Aorta (tissue), 5 donors: Measurements from ENCODE around the gene VIL1. TPM values are rescaled to one million over a fixed set of nuclear protein-coding genes. Genes with fewer than 3 reads are reported as not detected.

Source experiments
- ATAC-seq: fragments of 200-7000 bp; cut with Tn5 transposase; one replicate; pipeline ENCODE4 v1.9.1; 2022; ENCODE audit warnings: moderate library complexity; ENCODE audit not compliant: low FRiP score
- DNase-seq, 2 donors: peaks; one replicate each; pipeline ENCODE4 v3.0.0-alpha.2; 2020
- H3K27ac ChIP-seq, 2 donors: one replicate each; pipeline ENCODE4 v1.5.1; 2013; ENCODE audit warnings: low read length in 2 of 2, mild to moderate bottlenecking in 2 of 2, moderate library complexity in 2 of 2, control low read depth in 1 of 2, inconsistent platforms in 1 of 2, low read depth in 1 of 2
- H3K27me3 ChIP-seq, 2 donors: one replicate each; pipeline ENCODE4 v1.6.1; 2013; ENCODE audit warnings: control low read depth in 1 of 2, low read length in 1 of 2, mild to moderate bottlenecking in 1 of 2, moderate library complexity in 1 of 2; ENCODE audit not compliant: insufficient read depth in 2 of 2, control insufficient read depth in 1 of 2
- H3K36me3 ChIP-seq, 2 donors: one replicate each; pipeline ENCODE4 v1.6.1; 2013; ENCODE audit warnings: control low read depth in 1 of 2, low read length in 1 of 2, mild to moderate bottlenecking in 1 of 2; ENCODE audit not compliant: insufficient read depth in 2 of 2, control insufficient read depth in 1 of 2
- H3K4me1 ChIP-seq, 2 donors: one replicate each; pipeline ENCODE4 v1.6.1; 2013; ENCODE audit warnings: low read length in 2 of 2, control low read depth in 1 of 2, mild to moderate bottlenecking in 1 of 2, moderate library complexity in 1 of 2; ENCODE audit not compliant: insufficient read depth in 2 of 2, control insufficient read depth in 1 of 2
- H3K4me3 ChIP-seq, 2 donors: one replicate each; pipeline ENCODE4 v1.5.1; 2013; ENCODE audit warnings: low read length in 2 of 2, control low read depth in 1 of 2, mild to moderate bottlenecking in 1 of 2
- H3K9me3 ChIP-seq: one replicate; pipeline ENCODE4 v1.6.1; 2013; ENCODE audit warnings: mild to moderate bottlenecking, low read length; ENCODE audit not compliant: control insufficient read depth
- WGBS, 2 donors: extraction: QIAGEN DNeasy Blood & Tissue Kit; methylation state at CpG; one replicate each; pipeline ENCODE4 v1.1.7; 2013; 5-methylcytosine and 5-hydroxymethylcytosine counted together
- intact Hi-C, 2 donors: fragments of 100-400 bp; cut with DNase I; formaldehyde crosslinking; loops; one replicate each; pipeline versions ENCODE4 v1.14.2 to v1.15.0; 2022
- polyA plus RNA-seq, 2 donors: library from polyadenylated mRNA; stranded (reverse); fragments of 200-250 nt; gene quantifications; one replicate each; pipeline ENCODE4 v1.2.3, GENCODE V29; 2013
- total RNA-seq, 2 donors: library from RNA; stranded (reverse); fragmentation: NEBNext Ultra II Directional; extraction: Animal tissue kit (Norgen Biotek cat#: 25700); gene quantifications; one replicate each; pipeline ENCODE4 v1.2.1, GENCODE V29; 2021
- donor health status: healthy with polysubstance abuse.
- donor health status: Bipolar disorder and iron deficiency.
- donor health status: DM: no; HTN: no; CAD: no.
- donor health status: DM: no; HTN: no; CAD: no.
- donor health status: DM: yes; HTN: yes; CAD: no.

VIL1 gene
- total and polyA plus RNA-seq, 4 donors, result 0.65 to 40.3 (median 1.1) TPM; not detected in 1

DNA sequence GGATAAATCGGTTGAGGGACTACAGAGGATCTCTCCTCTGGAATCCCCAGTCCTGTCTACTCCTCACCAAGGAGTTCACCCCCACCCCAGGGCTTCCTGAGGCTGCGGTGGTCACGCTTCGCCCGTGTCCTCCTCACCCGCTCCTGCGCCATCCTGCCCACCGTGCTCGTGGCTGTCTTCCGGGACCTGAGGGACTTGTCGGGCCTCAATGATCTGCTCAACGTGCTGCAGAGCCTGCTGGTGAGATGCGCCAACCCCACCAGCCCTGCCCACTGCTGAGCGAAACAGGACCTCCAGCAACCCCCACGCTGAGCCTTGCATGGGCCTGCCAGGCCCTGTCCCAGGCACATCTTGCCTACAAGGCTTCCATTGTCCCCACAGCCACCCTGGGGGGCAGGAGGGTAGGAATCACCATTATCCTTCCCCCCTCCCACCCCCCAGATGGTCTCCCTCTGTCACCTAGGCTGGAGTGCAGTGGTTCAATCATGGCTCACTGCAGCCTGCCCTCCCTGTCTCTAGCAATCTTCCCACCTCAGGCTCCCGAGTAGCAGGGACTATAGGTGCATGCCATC, 25.9 kb upstream of the VIL1 start:
- H3K4me3 ChIP-seq, result no peak overlapping the region
- H3K27me3 ChIP-seq, result no peaks in the 10 kb centered on the region
- intact Hi-C loops, result loop anchor here in 1 of 2 donors (10.0 kb wide), 1 partner anchor 208 kb away; no protein-coding TSS in a partner anchor
- H3K36me3 ChIP-seq, result no peaks in the 10 kb centered on the region
- H3K27ac ChIP-seq, result no peak overlapping the region
- 82% methylated on average over 12 to 16 of the region's 16 CpGs for WGBS, 2 donors
- ATAC-seq (no peak), DNase-seq (no peak)
- no peaks in the 10 kb centered on the region for H3K4me1 ChIP-seq
- H3K9me3 ChIP-seq, result no peaks in the 10 kb centered on the region

- no peak overlapping the region for H3K4me3 ChIP-seq
Observed at GRCh38 chr2:218393750-218394290, 25.1 kb upstream of the VIL1 start.

DNA sequence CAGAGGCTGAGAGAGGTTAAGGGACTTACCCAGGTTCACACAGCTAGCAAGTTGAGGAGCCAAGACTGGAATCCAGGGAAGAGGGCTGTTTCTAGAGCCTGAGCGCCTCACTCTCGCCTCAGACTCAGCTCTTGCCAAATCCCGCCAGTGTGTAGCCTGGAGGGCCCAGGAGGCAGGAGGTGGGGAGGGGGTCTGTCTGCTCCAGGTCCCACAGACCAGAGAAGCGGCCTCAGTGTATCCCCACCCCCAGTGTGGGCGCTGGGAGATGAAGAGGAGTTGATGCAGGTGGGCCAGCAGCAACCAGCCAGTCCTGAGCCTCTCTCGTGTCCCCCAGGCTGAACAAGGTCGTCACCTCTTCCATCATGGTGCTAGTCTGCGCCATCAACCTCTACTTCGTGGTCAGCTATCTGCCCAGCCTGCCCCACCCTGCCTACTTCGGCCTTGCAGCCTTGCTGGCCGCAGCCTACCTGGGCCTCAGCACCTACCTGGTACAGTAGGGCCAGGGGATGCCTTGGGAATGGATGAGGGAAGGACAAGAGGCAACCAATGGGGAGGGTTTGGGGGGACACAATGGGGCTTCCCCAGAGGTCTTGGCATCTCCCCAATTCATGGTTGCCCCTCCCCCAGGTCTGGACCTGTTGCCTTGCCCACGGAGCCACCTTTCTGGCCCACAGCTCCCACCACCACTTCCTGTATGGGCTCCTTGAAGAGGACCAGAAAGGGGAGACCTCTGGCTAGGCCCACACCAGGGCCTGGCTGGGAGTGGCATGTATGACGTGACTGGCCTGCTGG, 24.4 kb upstream of the VIL1 start:
- intact Hi-C loops, result loop anchor here (2.0 to 10.0 kb wide), 3 partner anchors 24 to 210 kb away; no protein-coding TSS in a partner anchor
- WGBS, 2 donors, result 88 to 90% methylated on average over 12 to 13 of the region's 13 CpGs
- Histone ChIP-seq H3K4me3 (no peak overlapping the region), H3K9me3 (no peaks in the 10 kb centered on the region), H3K4me1 (no peaks in the 10 kb centered on the region), H3K36me3 (no peaks in the 10 kb centered on the region), H3K27me3 (no peaks in the 10 kb centered on the region), H3K27ac (no peak overlapping the region)
- DNase-seq, result peak in 1 of 2 donors; percentile 61
- no peak for ATAC-seq

More at GRCh38 chr2:218393750-218394290, 25.1 kb upstream of the VIL1 start:
- intact Hi-C loops, result loop anchor here in 1 of 2 donors (2.0 to 10.0 kb wide), 2 partner anchors 23 to 209 kb away; no protein-coding TSS in a partner anchor
- Histone ChIP-seq H3K9me3 (no peaks in the 10 kb centered on the region), H3K27ac (no peak overlapping the region), H3K36me3 (no peaks in the 10 kb centered on the region), H3K4me1 (no peaks in the 10 kb centered on the region), H3K27me3 (no peaks in the 10 kb centered on the region)
- peak in 1 of 2 donors; percentile 63 for DNase-seq
- no peak for ATAC-seq
- WGBS, 2 donors, result 82 to 85% methylated on average over 8 of the region's 8 CpGs

GRCh38 chr2:218395090-218395444, 23.9 kb upstream of the VIL1 start:
- no peak for ATAC-seq
- H3K4me1 ChIP-seq, result no peaks in the 10 kb centered on the region
- 82 to 96% methylated on average over 6 of the region's 6 CpGs for WGBS, 2 donors
- no peak for DNase-seq
- H3K27ac ChIP-seq, result no peak overlapping the region
- H3K27me3 ChIP-seq, result no peaks in the 10 kb centered on the region
- H3K9me3 ChIP-seq, result no peaks in the 10 kb centered on the region
- no peak overlapping the region for H3K4me3 ChIP-seq
- intact Hi-C loops, result loop anchor here (2.0 to 10.0 kb wide), 3 partner anchors 24 to 210 kb away; no protein-coding TSS in a partner anchor
- no peaks in the 10 kb centered on the region for H3K36me3 ChIP-seq

DNA sequence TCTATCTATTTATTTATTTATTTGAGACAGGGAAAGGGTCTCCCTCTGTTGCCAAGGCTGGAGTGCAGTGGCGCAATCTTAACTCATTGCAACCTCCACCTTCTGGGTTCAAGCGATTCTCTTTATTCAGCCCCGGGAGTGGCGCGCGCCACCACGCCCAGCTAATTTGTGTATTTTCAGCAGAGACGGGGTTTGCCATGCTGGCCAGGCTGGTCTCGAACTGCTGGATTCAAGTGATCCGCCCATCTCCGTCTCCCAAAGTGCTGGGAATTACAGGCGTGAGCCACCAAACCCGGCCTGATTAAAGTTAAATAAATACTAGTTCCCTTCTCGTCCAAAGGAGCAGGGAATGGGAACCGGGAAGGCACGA, 23.5 kb upstream of the VIL1 start:
- Histone ChIP-seq H3K27me3 (no peaks in the 10 kb centered on the region), H3K9me3 (no peaks in the 10 kb centered on the region), H3K4me1 (no peaks in the 10 kb centered on the region), H3K27ac (peak overlapping the region in 1 of 2 donors; percentile 78), H3K4me3 (no peak overlapping the region), H3K36me3 (no peaks in the 10 kb centered on the region)
- WGBS, 2 donors, result 31 to 41% methylated on average over 16 of the region's 16 CpGs
- DNase-seq, result peak in 1 of 2 donors; percentile 50
- ATAC-seq, result no peak
- intact Hi-C loops, result loop anchor here (2.0 to 10.0 kb wide), 3 partner anchors 25 to 211 kb away; no protein-coding TSS in a partner anchor

- WGBS, 2 donors, result 1% methylated on average over 57 of the region's 57 CpGs
- Histone ChIP-seq H3K4me3 (peak overlapping the region; percentile 56 to 88), H3K27me3 (no peaks in the 10 kb centered on the region), H3K27ac (peak overlapping the region; percentile 91 to 97), H3K9me3 (no peaks in the 10 kb centered on the region), H3K36me3 (no peaks in the 10 kb centered on the region), H3K4me1 (no peaks in the 10 kb centered on the region)
- intact Hi-C loops, result loop anchor here (2.0 to 10.0 kb wide), 4 partner anchors 25 to 211 kb away; no protein-coding TSS in a partner anchor
- peak; percentile 81 for ATAC-seq
- DNase-seq, result peak; percentile 97 to 98
Observed at GRCh38 chr2:218395826-218396687, 22.9 kb upstream of the VIL1 start.

GRCh38 chr2:218396688-218397462, 22.0 kb upstream of the VIL1 start:
- ATAC-seq (peak; percentile 11), DNase-seq (peak; percentile 88 to 91)
- 1% methylated on average over 27 of the region's 27 CpGs for WGBS, 2 donors
- Histone ChIP-seq H3K9me3 (no peaks in the 10 kb centered on the region), H3K27ac (peak overlapping the region; percentile 91 to 97), H3K4me1 (no peaks in the 10 kb centered on the region), H3K27me3 (no peaks in the 10 kb centered on the region), H3K36me3 (no peaks in the 10 kb centered on the region), H3K4me3 (peak overlapping the region; percentile 56 to 88)
- intact Hi-C loops, result loop anchor here (2.0 to 10.0 kb wide), 3 partner anchors 95 to 212 kb away; no protein-coding TSS in a partner anchor
